NOMO-1 treated with DMSO at 0.1 percent for 48 hours (cell line): Measurements from ENCODE around the gene C3orf62.
A peak's percentile ranks its signal among the peaks of the same experiment; 100 is the strongest.

Source experiments
- DNase-seq: peaks from one replicate; lab custom pipeline; 2025; ENCODE audit not compliant: unreplicated experiment; lab: John Stamatoyannopoulos, UW

Gene C3orf62

GRCh38 chr3:49276475-49277382 is at the start of gene C3orf62:
Gene C3orf62 (minus strand): TSS chr3:49277232. CDS start chr3:49276872, 360 bp downstream.
- DNase-seq, result no peak

GRCh38 chr3:49324768-49325167 is 47.7 kb upstream of the C3orf62 start:
- DNase-seq, result no peak

GRCh38 chr3:49316696-49317457 is 39.8 kb upstream of the C3orf62 start:
- DNase-seq, result no peak

DNA sequence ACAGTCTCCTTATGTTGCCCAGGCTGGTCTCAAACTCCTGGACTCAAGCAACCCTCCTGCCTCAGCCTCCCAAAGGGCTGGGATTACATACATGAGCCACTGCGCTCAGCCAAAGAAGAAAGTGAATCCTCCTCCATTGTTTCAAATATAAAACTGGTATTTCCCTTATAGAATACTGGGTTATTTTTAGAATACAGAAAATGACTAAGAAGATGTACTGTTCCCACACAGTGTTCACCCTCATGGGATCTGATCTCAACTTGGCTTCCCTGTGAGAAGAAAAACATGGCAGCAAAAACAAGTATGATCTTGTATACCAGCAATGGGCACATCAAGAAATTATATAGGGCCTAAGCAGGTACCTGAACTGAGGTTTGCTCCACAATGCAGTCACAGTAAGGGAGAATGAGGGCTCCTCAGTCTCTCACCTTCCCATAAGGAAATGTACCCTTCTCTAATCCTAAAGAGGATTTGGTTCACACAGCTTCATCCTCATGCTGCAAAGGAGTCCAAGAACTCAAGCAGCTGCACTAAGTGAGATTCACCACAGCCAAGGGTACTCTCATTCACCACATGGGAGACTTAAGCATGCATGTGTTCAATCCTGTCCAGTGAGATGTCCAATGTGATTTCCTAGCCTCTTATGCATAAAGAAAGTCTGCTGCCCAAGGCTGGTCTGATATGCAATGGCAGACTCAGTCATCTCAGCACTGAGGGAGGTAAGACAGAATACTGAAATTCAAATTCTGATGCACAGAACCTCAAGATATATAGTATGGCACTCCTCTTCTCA is 37.1 kb upstream of the C3orf62 start:
- no peak for DNase-seq

- DNase-seq, result no peak
Observed at GRCh38 chr3:49311283-49311682, 34.3 kb upstream of the C3orf62 start.

DNA sequence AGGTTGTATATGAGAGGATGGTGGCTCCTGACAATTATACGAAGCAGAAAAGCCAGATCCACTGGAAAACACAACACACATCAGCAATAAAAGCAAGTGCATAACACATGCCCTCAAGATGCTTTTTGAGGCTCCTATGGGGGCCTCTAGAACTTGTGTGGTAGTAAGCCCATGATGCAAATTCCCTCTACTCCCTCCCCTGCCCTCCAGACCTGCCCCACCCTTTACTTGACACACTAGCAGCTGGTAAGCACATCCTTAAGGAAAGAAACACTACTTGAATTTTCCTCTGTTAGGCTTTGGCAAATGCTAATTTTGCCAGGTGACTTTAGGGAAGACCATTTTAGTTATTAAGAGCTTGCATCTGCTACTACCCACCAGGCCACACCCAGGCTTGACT is 33.6 kb upstream of the C3orf62 start:
- DNase-seq, result no peak

DNA sequence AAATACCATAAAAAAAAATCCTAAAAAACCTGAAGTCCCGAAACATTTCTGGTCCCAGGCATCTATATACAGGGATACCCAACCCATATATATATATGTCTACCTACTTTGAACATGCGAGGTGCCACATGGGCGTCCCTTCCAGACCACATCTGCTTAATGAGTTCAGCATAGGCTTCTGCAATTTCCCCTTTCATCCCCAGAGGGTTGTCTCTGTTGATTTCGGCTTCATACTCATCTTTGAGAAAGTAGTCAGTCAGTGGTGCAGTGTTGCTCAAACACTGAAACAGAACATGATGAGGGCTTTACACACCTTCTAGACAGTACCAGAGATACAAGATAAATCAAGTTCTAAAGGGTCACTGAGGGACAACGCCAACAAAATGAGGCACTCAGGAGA is 28.6 kb upstream of the C3orf62 start:
- DNase-seq, result no peak

- no peak for DNase-seq
Observed at GRCh38 chr3:49302613-49303012, 25.6 kb upstream of the C3orf62 start.

DNA sequence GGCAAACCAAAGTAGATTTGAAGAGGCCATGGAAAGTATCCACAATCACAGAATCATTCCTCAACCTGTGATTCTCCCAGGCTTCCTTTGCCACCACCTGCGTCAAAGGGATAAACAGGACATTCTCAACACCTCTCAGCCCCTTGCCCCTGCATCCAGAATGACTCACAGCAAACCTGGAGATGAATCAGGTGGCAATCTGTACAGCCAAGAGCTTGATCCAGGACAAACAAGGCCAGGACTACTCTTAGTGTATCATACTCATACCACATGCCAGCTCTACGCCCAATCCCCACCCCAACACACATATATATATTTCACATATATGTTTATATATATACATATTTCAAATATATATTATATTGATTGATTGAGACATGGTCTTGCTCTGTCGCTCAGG is 23.6 kb upstream of the C3orf62 start:
- DNase-seq, result no peak

- DNase-seq, result no peak
Observed at GRCh38 chr3:49298511-49298910, 21.5 kb upstream of the C3orf62 start.

DNA sequence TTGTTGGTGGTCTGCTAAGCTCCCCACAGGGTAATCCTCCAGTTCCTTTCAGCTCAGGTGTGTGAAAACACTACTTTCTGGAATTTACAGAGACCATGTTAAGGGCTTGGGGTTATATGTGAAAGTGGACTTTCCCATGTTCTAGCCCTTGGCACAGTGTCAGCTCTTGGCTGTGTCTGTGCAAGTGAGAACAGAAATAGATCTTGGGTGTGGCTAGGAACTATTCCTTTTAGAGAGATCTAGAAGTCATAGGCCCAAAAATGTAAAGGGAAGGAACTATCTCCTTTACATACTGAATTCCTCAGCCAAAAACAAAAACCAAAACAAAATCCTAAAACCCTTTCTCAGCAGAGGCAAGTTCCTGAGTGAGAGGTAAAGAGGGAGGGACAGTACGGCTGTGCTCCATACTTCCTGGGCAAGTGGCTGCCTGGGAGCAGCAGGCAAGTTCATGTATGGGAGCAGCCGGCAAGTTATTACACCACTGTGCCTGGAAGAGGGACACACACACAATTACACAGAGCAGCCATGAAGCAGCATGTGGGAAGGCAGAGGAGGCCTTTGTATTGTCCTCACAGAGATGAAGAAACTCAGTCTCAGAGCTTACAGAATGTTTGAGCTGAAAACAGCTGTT is 19.9 kb upstream of the C3orf62 start:
- no peak for DNase-seq

DNA sequence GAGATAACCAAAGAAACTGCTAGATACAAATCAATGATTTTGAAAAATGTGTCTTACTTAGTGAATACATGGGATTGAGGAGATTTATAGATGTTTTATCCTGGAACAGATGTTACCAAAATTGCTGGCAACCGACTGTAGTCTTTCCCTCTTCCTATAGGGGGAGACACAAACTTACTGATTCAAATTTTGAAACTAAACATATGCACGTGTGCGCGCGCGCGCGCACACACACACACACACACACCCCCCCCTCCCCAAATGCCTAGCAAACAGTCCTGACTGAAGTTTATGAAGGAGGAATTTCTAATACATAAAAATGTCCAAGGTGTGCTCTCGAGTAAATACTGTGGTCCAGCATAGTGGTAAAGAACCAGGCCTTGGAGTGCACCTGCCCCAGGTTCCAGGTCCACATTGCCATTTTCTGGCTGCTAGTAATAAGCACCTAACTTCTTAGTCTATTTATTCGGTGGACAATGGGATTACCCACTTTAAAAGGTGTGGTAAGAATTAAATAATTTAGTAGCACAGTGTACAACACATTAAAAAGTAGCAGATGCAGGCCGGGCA is 18.5 kb upstream of the C3orf62 start:
- peak; percentile 8 for DNase-seq

DNA sequence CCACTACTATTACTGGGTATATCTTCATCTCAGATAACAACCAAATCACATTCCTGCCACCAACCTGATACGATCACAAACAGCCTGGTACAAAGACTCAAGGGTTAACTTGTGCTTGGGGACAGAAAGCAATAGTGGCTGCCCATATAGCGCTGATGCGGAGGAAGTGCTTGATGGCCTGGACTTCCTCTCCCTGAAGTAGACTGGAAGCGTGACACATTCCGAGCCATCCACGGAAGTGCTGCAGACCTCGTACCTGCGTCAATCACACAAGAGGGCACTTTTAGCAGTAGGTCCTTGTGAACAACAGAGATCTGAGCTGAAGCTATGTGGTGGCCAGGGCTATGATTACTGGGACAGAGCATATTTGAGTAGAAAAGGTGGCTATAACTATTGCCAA is 17.3 kb upstream of the C3orf62 start:
- DNase-seq, result no peak

GRCh38 chr3:49283997-49284396 is 7.0 kb upstream of the C3orf62 start:
- no peak for DNase-seq

GRCh38 chr3:49279376-49279775 is 2.3 kb upstream of the C3orf62 start:
- no peak for DNase-seq

DNA sequence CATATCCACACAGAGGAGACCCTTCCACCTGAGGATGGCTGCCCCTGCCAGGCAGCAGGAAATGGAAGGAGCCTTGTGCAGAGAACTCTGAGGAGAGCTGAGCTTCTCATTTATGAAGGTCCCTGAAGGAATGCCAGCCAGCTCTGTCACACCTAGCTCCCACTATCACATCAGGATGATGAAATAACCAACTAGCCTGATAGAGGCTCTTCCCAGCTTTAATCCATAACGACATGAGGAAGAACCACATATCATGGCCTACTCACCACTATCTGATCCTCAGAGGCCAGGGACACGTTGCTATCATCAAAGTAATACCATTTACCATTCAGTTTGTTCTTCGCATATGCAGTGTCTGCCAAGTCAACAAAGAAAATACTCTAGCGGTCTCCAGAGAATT is 1.5 kb upstream of the C3orf62 start:
- DNase-seq, result no peak

GRCh38 chr3:49277383-49277775 is 347 bp upstream of the C3orf62 start:
- no peak for DNase-seq

- DNase-seq, result no peak
Observed at GRCh38 chr3:49273825-49274532, 3.1 kb downstream of the C3orf62 start.

- no peak for DNase-seq
Observed at GRCh38 chr3:49271047-49271446, 6.0 kb downstream of the C3orf62 start.

GRCh38 chr3:49270156-49270500 is 6.9 kb downstream of the C3orf62 start:
- no peak for DNase-seq
